ENCODE measurements around the gene R3HDM1.

R3HDM1 gene

DNA sequence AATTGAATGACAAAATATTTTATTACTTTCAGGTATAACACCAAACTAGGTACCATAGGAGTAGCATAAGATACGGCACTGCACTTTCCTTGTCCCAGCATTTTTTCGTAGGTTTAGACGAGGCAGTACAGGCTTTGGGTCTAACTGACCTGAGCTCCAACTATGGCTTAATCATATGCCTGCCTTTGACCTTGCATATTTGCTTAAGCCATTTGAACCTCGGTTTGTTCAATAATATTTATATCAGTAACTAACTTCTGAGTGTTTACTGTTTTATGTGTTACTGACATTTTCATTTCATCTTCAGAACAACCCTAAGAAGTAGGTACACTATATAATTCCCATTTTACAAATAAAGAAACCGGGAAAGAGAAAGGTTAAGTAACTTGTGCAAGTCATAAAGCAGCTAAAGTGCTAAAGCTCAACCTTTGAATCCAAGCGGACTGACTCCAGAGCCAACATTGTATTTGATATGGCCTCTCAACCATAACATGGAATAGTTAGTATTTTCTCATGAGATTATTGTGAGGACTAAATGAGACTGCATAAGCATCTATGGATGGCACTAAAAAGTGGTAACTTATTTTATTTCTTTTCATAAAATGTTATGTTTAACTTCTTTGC lies 104.0 kb downstream of the R3HDM1 start:
- no peaks in the 10 kb centered on the region; the same call in 1 of the 2 replicates for H3K36me3 ChIP-seq (ENCODE audit: control insufficient read depth, insufficient read depth, low read length)

GRCh38 chr2:135636982-135637381 lies 105.7 kb downstream of the R3HDM1 start:
- Histone ChIP-seq H3K27me3 (replicated peaks; ENCODE audit: control insufficient read depth, insufficient read depth, low read length) (no peaks in the 10 kb centered on the region), H3K36me3 (ENCODE audit: control insufficient read depth, insufficient read depth, low read length) (peaks cover 2% of the 10 kb centered on the region)
- no peak for DNase-seq (ENCODE audit: extremely low read depth, insufficient read length)

More for the DNA sequence above, 104.0 kb downstream of the R3HDM1 start:
- no peak overlapping the region for H3K4me3 ChIP-seq (replicated peaks; ENCODE audit: low read depth, low read length)
- no peaks in the 10 kb centered on the region for H3K27me3 ChIP-seq (replicated peaks; ENCODE audit: control insufficient read depth, insufficient read depth, low read length)
- DNase-seq (ENCODE audit: extremely low read depth, insufficient read length): no peak
- TF ChIP-seq CTCF (IDR thresholded peaks at IDR 0.05; ENCODE audit: insufficient read depth, low read length, poor library complexity, severe bottlenecking): no peak

DNA sequence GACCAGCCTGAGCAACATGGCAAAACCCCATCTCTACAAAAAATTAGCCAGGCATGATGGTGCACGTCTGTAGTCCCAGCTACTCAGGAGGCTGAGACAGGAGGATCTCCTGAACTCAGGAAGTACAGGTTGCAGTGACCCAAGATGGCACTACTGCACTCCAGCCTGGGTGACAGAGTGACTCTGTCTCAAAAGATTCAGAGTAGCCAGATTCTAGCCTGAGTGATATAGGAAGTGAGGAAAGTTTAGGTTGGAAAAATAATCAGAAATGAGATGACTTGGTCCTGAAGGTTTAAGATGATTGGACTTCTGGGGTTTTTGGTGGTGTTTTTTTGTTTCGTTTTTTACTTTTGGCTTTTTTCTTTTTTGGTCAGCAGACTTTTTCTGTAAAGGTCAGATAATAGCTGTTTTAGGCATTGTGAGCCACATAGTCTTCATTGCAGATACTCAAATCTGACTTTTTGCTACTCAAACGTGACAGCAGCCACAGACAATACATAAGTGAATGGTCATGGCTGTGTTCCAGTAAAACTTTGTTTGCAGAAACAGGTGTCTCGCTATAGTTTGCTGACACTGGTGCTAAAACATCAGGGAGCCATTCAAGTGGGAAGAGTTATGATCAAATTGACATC lies 106.3 kb downstream of the R3HDM1 start:
- no peak for TF ChIP-seq CTCF (IDR thresholded peaks at IDR 0.05; ENCODE audit: insufficient read depth, low read length, poor library complexity, severe bottlenecking)
- DNase-seq (ENCODE audit: extremely low read depth, insufficient read length): peak; percentile 16
- Histone ChIP-seq H3K36me3 (ENCODE audit: control insufficient read depth, insufficient read depth, low read length) (peaks cover 2% of the 10 kb centered on the region), H3K4me3 (replicated peaks; ENCODE audit: low read depth, low read length) (no peak overlapping the region), H3K27me3 (replicated peaks; ENCODE audit: control insufficient read depth, insufficient read depth, low read length) (no peaks in the 10 kb centered on the region)

More at GRCh38 chr2:135636982-135637381, 105.7 kb downstream of the R3HDM1 start:
- H3K4me3 ChIP-seq (replicated peaks; ENCODE audit: low read depth, low read length): no peak overlapping the region
- TF ChIP-seq CTCF (IDR thresholded peaks at IDR 0.05; ENCODE audit: insufficient read depth, low read length, poor library complexity, severe bottlenecking): no peak

GRCh38 chr2:135638825-135639224 lies 107.5 kb downstream of the R3HDM1 start:
- Histone ChIP-seq H3K36me3 (ENCODE audit: control insufficient read depth, insufficient read depth, low read length) (peaks cover 2% of the 10 kb centered on the region), H3K4me3 (replicated peaks; ENCODE audit: low read depth, low read length) (no peak overlapping the region), H3K27me3 (replicated peaks; ENCODE audit: control insufficient read depth, insufficient read depth, low read length) (no peaks in the 10 kb centered on the region)
- no peak for DNase-seq (ENCODE audit: extremely low read depth, insufficient read length)
- TF ChIP-seq CTCF (IDR thresholded peaks at IDR 0.05; ENCODE audit: insufficient read depth, low read length, poor library complexity, severe bottlenecking): no peak

DNA sequence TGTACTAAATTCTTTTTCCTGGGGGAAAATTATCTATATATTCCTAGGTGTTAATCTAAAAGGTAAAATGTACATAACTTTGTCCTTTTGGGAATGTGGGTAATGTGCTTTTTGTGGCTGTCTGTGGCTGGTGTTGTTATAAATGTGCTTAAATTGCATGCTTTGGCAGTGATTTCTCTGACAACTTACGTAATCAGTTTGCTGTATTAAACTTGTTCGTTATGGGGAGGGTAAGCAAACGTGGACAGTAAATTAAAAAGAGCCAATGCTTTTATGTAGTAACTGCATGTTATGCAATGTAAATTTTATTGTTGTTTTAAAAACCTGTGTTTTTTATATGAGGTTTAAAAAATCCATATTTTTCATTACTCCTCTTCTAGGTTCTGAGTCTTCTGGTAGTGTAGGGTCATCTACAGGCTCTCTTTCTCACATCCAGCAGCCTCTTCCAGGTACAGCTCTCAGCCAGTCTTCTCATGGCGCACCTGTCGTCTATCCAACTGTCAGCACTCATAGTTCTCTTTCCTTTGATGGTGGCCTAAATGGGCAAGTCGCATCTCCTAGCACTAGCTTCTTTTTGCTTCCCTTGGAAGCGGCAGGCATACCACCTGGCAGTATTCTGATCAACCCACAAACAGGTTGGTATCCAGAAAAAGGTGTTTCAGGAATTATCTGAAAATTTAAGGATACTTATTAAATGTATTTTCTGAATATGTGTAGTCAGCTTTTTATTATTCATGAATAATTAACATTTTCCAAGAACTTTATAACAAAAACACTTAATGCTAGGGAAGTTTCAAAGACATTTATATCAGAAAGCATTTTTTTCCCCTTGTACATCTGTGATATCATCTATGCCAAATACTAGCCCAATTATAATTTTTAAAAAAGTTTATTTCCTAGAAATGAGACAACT lies 110.1 kb downstream of the R3HDM1 start:
- Histone ChIP-seq H3K4me3 (replicated peaks; ENCODE audit: low read depth, low read length) (no peak overlapping the region), H3K27me3 (replicated peaks; ENCODE audit: control insufficient read depth, insufficient read depth, low read length) (no peaks in the 10 kb centered on the region), H3K36me3 (ENCODE audit: control insufficient read depth, insufficient read depth, low read length) (peaks cover 4% of the 10 kb centered on the region)
- no peak for TF ChIP-seq CTCF (IDR thresholded peaks at IDR 0.05; ENCODE audit: insufficient read depth, low read length, poor library complexity, severe bottlenecking)
- no peak for DNase-seq (ENCODE audit: extremely low read depth, insufficient read length)
